Right hindlimb (tissue), 1 donor: ENCODE measurements around the gene RCC2.
"Not testable (repeated sequence)": the region's sequence is repeated elsewhere in the genome, so short reads cannot be mapped to it uniquely, and the experiment has no call there.

Experiments
- DNase-seq: peaks from one replicate; pipeline ENCODE4 v3.0.0-alpha.2; 2018

RCC2 gene

GRCh38 chr1:17416389-17416788 is 23.1 kb downstream of the RCC2 start:
- no peak for DNase-seq

- DNase-seq, result no peak
Observed at GRCh38 chr1:17414022-17414421, 25.5 kb downstream of the RCC2 start.

GRCh38 chr1:17412093-17412870 is 27.2 kb downstream of the RCC2 start:
- no peak for DNase-seq

GRCh38 chr1:17409391-17409811 is 30.1 kb downstream of the RCC2 start:
- no peak for DNase-seq

GRCh38 chr1:17407786-17408514 is 31.5 kb downstream of the RCC2 start:
- not testable (repeated sequence) for DNase-seq

GRCh38 chr1:17406760-17407475 is 32.6 kb downstream of the RCC2 start:
- DNase-seq, result not testable (repeated sequence)

- peak; percentile 69 for DNase-seq
Observed at GRCh38 chr1:17405898-17406759, 33.3 kb downstream of the RCC2 start.

- DNase-seq, result no peak
Observed at GRCh38 chr1:17404820-17405219, 34.7 kb downstream of the RCC2 start.

- DNase-seq, result no peak
Observed at GRCh38 chr1:17404034-17404684, 35.3 kb downstream of the RCC2 start.

- DNase-seq, result no peak
Observed at GRCh38 chr1:17403081-17403480, 36.4 kb downstream of the RCC2 start.

- no peak for DNase-seq
Observed at GRCh38 chr1:17401841-17402240, 37.6 kb downstream of the RCC2 start.

GRCh38 chr1:17400725-17401341 is 38.6 kb downstream of the RCC2 start:
- no peak for DNase-seq

GRCh38 chr1:17397910-17398695 is 41.4 kb downstream of the RCC2 start:
- DNase-seq, result no peak

- no peak for DNase-seq
Observed at GRCh38 chr1:17393230-17393629, 46.2 kb downstream of the RCC2 start.

GRCh38 chr1:17392199-17392740 is 47.2 kb downstream of the RCC2 start:
- no peak for DNase-seq

- DNase-seq, result no peak
Observed at GRCh38 chr1:17381161-17381560, 58.3 kb downstream of the RCC2 start.

GRCh38 chr1:17377325-17377953 is 62.0 kb downstream of the RCC2 start:
- DNase-seq, result no peak

- no peak for DNase-seq
Observed at GRCh38 chr1:17375651-17376050, 63.8 kb downstream of the RCC2 start.

- DNase-seq, result no peak
Observed at GRCh38 chr1:17372955-17373354, 66.5 kb downstream of the RCC2 start.

- DNase-seq, result no peak
Observed at GRCh38 chr1:17371896-17372295, 67.6 kb downstream of the RCC2 start, which contains the start of gene PADI6. PADI6 (plus strand) TSS chr1:17372196; CDS start chr1:17372246, 50 bp downstream.
